Upper lobe of left lung (tissue), 4 donors: ENCODE measurements around the gene DOCK8.

ENCODE experiments used
- EP300 ChIP-seq, 4 donors: sonication (generic); formaldehyde crosslinking; IDR thresholded peaks; one replicate each; pipeline ENCODE4 v1.5.1; 2017; ENCODE audit warnings: antibody characterized with exemption in 4 of 4, control low read depth in 2 of 4
- POLR2A ChIP-seq, 4 donors: fragments of 450-650 bp; IDR thresholded peaks; one replicate each; pipeline ENCODE4 v1.5.1; 2016 to 2017; ENCODE audit warnings: antibody characterized with exemption in 4 of 4, mild to moderate bottlenecking in 2 of 4
- POLR2AphosphoS5 ChIP-seq, 2 donors: sonication (generic); formaldehyde crosslinking; IDR thresholded peaks; one replicate each; pipeline ENCODE4 v1.5.1; 2017; ENCODE audit warnings: antibody characterized with exemption in 2 of 2
- TF ChIP-seq, protein P1 (sequence below), 6 experiments: fragments of 450-650 bp in 4 of 6; fragments of 200-600 bp in 2 of 6; sonication (generic) in 2 of 6; IDR thresholded peaks; one replicate each; pipeline ENCODE4 v1.5.1; 2016 to 2019; ENCODE audit warnings: antibody characterized with exemption in 6 of 6

DNA sequence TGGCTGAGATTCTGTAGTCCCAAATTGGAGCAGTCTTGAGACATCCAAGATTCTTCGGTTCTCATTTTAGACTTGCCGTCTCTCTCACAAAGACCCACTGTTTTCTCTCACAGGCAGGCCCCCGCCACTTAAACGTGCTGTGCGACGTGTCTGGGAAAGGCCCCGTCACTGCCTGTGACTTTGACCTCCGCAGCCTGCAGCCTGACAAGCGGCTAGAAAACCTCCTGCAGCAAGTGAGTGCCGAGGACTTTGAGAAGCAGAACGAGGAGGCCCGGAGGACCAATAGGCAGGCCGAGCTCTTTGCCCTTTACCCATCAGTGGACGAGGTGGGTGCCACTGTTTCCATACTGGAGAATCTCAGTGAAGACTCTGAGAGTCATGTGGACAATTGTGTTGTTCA lies 97.2 kb downstream of the DOCK8 start:
- no peak for TF ChIP-seq POLR2A (IDR thresholded peaks at IDR 0.05)
- TF ChIP-seq, protein P1, sequence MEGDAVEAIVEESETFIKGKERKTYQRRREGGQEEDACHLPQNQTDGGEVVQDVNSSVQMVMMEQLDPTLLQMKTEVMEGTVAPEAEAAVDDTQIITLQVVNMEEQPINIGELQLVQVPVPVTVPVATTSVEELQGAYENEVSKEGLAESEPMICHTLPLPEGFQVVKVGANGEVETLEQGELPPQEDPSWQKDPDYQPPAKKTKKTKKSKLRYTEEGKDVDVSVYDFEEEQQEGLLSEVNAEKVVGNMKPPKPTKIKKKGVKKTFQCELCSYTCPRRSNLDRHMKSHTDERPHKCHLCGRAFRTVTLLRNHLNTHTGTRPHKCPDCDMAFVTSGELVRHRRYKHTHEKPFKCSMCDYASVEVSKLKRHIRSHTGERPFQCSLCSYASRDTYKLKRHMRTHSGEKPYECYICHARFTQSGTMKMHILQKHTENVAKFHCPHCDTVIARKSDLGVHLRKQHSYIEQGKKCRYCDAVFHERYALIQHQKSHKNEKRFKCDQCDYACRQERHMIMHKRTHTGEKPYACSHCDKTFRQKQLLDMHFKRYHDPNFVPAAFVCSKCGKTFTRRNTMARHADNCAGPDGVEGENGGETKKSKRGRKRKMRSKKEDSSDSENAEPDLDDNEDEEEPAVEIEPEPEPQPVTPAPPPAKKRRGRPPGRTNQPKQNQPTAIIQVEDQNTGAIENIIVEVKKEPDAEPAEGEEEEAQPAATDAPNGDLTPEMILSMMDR (IDR thresholded peaks at IDR 0.05) = no peak
- TF ChIP-seq EP300 (IDR thresholded peaks at IDR 0.05) = no peak
- no peak for TF ChIP-seq POLR2AphosphoS5 (IDR thresholded peaks at IDR 0.05)
